ENCODE data around the gene PNPLA8.
"Not testable (repeated sequence)": the region's sequence is repeated elsewhere in the genome, so short reads cannot be mapped to it uniquely, and the experiment has no call there.

Gene PNPLA8

DNA sequence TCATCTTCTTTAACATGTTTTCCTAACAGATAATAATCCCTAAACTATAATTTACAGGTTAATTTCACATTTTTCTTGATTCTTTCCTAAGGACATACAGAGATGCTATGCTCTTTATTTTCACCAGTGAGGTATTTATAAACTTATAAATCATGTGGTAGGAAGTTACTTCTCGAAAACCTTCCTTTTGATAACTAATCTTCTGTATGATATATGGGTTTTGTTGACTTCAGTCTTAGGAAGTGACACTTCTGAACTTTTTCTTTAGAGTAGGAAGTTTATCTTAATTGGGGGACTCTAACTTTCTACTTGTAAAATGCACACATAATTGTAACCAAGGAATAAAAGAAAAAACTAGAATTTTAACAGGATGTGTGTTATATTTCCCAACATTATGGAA is 9.8 kb upstream of the PNPLA8 start:
- Histone ChIP-seq H3K27ac (no peak overlapping the region), H3K4me3 (no peak overlapping the region)

DNA sequence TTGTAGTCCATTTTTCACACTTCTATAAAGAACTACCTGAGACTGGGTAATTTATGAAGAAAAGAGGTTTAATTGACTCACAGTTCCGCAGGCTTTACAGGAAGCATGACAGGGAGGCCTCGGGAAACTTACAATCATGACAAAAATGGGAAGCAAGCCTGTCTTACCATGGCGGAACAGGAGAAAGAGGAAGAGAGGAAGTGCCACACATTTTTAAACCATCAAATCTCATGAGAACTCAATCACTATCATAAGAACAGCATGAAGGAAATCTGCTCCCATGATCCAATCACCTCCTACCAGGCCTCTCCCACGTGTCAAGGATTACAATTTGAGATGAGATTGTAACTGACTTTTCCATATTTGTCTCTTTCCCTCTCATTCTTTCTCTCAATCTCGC is 9.3 kb upstream of the PNPLA8 start:
- Histone ChIP-seq H3K4me3 (no peak overlapping the region), H3K27ac (no peak overlapping the region)

DNA sequence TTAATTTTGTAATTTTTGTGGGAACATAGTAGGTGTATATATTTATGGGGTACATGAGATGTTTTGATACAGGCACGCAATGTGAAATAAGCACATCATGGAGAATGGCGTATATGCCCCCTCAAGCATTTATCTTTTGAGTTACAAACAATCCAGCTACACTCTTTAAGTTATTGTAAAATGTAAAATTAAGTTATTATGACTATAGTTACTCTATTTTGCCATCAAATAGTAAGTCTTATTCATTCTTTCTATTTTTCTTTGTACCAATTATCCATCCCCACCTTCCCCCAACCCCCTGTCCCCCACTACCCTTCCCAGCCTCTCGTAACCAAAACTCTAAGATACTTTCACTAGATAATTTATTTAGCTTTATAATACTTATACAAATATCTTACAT is 7.8 kb upstream of the PNPLA8 start:
- no peak overlapping the region for H3K27ac ChIP-seq
- no peak overlapping the region for H3K4me3 ChIP-seq

DNA sequence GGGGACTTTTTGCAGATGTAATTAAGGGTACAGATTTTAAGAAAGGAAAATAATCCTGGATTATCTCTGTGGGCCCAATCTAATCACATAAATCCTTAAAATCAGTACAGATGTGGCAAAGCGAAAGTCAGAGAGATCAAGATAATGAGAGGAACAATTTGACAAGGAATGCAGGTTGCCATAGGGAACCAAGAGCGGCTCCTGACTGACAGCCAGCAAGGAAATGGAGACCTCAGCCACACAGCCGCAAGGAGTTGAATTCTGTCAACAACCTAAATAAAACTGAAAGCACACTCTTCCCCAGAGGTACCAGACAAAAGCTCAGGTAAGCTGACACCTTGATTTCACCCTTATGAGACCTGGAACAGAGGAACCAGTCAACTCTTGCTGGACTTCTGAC is 3.4 kb upstream of the PNPLA8 start:
- H3K27ac ChIP-seq: peak overlapping the region in 3 of 21 experiments; percentile 17 to 54 (median 27)
- H3K4me3 ChIP-seq: no peak overlapping the region

- Histone ChIP-seq H3K27ac (peak overlapping the region in 12 of 21 experiments; percentile 3 to 98 (median 54)), H3K4me3 (peak overlapping the region in 1 of 7 experiments; percentile 69)
Measured at GRCh38 chr7:108528183-108528712, 2.3 kb upstream of the PNPLA8 start.

DNA sequence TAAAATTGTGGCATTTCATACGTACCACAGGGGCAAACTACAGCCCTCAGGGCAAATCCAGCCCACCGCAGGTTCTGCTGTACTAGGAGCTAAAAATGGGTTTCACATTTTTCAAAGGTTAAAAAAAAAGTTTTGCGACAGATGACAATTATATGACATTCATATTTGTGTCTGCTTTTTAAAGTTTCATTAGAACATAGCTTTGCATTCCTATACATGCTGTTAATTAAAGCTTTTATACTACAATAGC is 758 bp upstream of the PNPLA8 start:
- peak overlapping the region in 20 of 21 experiments; percentile 82 to 99 (median 96) for H3K27ac ChIP-seq
- H3K4me3 ChIP-seq: peak overlapping the region; percentile 64 to 93 (median 69)

- H3K27ac ChIP-seq: peak overlapping the region; percentile 90 to 99 (median 98)
- peak overlapping the region; percentile 64 to 93 (median 69) for H3K4me3 ChIP-seq
Measured at GRCh38 chr7:108525327-108525984, 479 bp downstream of the PNPLA8 start.

DNA sequence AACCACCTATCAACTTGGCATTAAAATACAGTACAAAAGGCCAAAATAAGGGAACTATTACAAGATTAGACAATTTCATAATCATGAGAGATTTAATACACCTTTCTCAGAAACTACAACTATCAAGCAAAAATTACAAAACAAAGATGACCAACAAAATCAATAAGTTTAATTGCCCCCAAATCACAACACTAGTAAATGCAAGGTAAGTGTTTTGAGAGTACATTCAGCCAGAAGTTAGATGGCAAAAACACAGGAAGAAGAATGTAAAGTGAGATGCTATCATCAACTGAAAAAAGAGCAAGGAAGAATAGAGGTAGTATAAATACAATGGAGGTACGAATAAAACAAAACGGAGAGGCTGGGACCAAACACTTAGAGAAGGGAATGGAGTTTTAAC is 3.2 kb downstream of the PNPLA8 start:
- Histone ChIP-seq H3K4me3 (no peak overlapping the region), H3K27ac (peak overlapping the region in 1 of 21 experiments; percentile 26)

- Histone ChIP-seq H3K27ac (no peak overlapping the region), H3K4me3 (no peak overlapping the region)
Measured at GRCh38 chr7:108517951-108518350, 8.0 kb downstream of the PNPLA8 start.

DNA sequence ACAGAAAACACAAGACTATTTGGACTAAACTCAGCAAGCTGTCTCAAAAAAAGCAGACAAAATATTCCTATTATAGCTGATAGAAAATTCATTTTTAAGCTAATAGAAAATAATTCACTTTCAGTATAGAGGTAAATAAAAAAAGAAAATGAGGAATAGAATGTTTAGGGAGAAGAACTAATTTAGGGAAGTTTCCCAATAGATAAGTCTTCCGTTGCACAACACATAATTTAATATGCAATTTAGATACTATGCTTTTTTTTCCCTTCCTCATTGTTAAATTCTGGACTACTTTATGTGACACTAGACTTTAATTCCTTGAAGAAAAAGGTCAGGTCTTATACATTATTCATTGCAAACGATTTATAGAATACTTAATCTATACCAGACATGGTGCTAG is 10.3 kb downstream of the PNPLA8 start:
- Histone ChIP-seq H3K27ac (no peak overlapping the region), H3K4me3 (no peak overlapping the region)

DNA sequence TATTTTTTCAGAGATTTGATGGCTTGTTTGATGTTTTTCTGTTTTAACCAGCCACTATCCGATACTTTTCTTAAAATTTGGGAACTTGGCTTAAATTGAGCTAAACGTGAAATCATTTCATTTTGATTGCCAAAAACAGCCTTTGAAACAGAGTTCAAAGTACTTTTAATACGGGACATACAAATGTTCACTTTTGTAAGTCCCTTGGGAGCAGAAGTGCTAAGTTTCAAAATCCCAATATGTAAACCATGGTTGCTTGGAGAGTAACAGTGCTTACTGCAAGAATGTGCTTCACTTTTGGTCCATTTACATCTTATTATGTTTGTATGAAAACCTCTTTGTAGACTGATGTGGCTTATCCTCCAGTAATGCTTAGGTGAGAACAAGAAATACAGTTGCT is 10.9 kb downstream of the PNPLA8 start:
- Histone ChIP-seq H3K4me3 (no peak overlapping the region), H3K27ac (no peak overlapping the region)

GRCh38 chr7:108511939-108512338 is 14.0 kb downstream of the PNPLA8 start:
- Histone ChIP-seq H3K4me3 (no peak overlapping the region), H3K27ac (no peak overlapping the region)

GRCh38 chr7:108504576-108504975 is 21.4 kb downstream of the PNPLA8 start:
- not testable (repeated sequence) for H3K27ac ChIP-seq, H3K4me3 ChIP-seq

- peak overlapping the region in 4 of 21 experiments; percentile 16 to 64 (median 45) for H3K27ac ChIP-seq
- H3K4me3 ChIP-seq: no peak overlapping the region
Measured at GRCh38 chr7:108503112-108504026, 22.6 kb downstream of the PNPLA8 start.

DNA sequence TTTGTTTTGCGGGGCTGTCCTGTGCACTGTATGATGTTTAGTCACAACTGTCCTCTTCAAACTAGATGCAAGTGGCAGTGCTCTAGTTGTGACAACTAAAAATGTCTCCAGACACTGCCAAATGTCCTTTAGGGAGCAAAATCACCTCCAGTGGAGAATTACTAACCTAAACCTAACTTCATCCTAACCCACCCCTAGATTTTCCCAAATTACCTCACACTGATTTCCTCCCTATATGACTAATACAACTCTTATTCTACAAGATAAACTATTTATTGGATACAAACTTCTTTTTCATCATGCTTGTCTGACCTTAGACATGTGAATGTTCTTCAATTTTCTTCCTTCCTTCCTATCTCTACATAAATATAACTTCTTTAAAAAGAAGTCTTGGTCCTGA is 26.4 kb downstream of the PNPLA8 start:
- no peak overlapping the region for H3K4me3 ChIP-seq
- H3K27ac ChIP-seq: no peak overlapping the region

- no peak overlapping the region for H3K27ac ChIP-seq
Measured at GRCh38 chr7:108498481-108498880, 27.5 kb downstream of the PNPLA8 start.

DNA sequence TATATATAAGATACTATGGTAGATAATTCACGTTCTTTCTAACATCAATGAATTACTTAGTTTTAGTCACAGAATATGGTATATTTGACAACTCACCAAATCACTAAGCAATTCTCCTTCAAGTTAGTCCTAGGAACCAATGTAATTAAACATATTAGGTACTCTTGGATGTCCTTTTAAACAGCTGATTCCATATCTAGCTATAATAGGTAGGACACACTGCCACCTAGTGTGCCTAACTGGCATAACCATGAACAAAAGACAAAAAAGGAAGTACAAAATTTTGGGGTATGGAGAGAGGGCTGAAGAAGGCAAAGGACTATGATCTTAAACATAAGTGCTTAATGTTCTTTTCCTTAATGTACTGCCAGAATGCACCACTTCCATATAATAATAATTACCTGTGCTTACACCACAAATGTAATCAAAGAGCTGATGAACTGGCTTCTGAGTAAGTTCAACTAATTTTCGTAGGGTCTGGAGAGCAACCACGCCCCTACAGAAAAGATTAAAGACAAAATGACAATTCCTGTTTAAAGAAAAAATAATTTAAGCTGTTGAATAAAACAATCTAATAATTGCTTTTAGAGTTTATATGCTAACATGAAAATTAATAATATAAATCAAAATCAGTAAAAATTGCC is 28.7 kb downstream of the PNPLA8 start:
- H3K27ac ChIP-seq: no peak overlapping the region
- H3K4me3 ChIP-seq: no peak overlapping the region

More at GRCh38 chr7:108498481-108498880, 27.5 kb downstream of the PNPLA8 start:
- H3K4me3 ChIP-seq: no peak overlapping the region

DNA sequence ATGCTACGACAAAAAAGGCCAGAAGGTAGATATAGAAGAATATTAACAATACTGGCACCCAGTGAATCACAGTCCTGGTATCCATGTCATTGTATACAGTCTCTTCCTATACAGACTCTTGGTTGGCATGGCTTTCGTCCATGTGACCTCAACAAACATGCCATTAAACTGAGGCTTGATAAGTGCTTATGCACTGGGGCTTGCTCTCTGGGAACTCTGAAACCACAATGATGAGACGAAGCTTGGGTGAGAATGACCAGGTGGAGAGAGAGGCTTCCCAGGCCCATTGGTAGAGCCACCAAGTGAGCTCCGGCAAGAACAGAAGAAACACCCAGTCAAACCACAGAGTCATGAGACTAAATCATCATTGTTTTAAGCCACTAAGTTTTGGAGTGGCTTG is 33.2 kb downstream of the PNPLA8 start:
- Histone ChIP-seq H3K27ac (no peak overlapping the region), H3K4me3 (no peak overlapping the region)

DNA sequence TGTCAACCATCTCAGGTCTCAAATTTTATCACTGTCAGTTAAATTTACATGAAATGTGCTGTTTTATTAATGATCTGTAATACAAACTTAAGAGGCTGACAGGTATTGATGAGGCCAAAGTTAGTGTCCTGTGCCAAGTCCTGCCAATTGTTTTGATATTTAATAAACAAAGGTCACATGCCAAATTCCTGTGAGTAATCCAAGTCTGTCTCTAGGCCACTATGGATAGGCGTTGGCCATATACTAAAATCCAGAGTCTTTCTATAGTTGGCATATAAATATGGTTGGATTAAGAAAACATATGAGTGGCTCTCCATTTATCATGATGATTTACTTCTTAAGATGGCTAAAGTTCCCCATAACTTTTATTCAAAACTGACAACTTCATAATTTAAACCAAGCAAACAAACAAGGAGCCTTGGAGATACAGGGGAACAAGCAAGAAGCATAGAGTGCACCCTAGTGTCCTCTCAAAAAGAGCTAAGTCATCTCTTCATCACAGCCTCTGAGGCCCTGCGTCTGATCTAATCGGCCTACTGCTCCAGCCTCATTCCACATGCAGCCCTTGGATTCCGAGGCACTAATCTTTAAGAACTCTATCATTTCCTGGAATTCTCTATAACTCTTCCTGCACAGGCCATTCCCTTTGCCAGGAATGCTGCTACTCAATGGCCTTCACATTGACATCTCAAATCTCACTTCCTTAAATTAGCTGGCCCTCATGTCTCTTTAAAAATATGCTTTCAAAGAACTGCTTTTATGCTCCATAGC is 37.0 kb downstream of the PNPLA8 start:
- no peak overlapping the region for H3K27ac ChIP-seq

GRCh38 chr7:108487646-108488045 is 38.3 kb downstream of the PNPLA8 start:
- Histone ChIP-seq H3K4me3 (no peak overlapping the region), H3K27ac (no peak overlapping the region)

More for the DNA sequence above, 37.0 kb downstream of the PNPLA8 start:
- no peak overlapping the region for H3K4me3 ChIP-seq
